Subcutaneous preadipocyte (primary cell): ENCODE data around the gene MXD4. TPM values are rescaled to one million over a fixed set of nuclear protein-coding genes. Genes with fewer than 3 reads are reported as not detected.

Experiments
- small RNA-seq: library from RNA; depleted of rRNA; stranded (forward); fragments of <200 nt; gene quantifications from one replicate; pipeline ENCODE3, GENCODE V24; 2012
- total RNA-seq: library from RNA; depleted of rRNA; stranded (reverse); fragments of >200 nt; gene quantifications from 2 replicates; pipeline ENCODE4 v1.2.3, GENCODE V29; 2012

The MXD4 gene, protein sequence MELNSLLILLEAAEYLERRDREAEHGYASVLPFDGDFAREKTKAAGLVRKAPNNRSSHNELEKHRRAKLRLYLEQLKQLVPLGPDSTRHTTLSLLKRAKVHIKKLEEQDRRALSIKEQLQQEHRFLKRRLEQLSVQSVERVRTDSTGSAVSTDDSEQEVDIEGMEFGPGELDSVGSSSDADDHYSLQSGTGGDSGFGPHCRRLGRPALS
- total RNA-seq, result 35.0 and 45.2 TPM in 2 replicates

DNA sequence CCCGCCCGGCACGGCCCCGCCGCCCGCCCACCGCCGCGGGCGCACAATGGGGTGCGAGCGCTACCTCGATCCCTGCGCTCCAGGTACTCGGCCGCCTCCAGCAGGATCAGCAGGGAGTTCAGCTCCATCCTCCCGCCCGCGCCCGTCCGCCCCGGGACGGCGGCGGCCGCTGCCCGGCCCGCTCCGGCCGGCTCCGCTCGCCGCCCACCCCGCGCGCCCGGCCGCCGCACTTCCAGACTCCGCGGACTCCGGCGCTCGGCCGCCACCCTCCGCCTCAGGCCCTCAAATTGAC is at the start of gene MXD4:
Gene MXD4 (minus strand): TSS at position 257 of the 292 bp plus-strand sequence. CDS start 129 bp downstream, at position 128.

DNA sequence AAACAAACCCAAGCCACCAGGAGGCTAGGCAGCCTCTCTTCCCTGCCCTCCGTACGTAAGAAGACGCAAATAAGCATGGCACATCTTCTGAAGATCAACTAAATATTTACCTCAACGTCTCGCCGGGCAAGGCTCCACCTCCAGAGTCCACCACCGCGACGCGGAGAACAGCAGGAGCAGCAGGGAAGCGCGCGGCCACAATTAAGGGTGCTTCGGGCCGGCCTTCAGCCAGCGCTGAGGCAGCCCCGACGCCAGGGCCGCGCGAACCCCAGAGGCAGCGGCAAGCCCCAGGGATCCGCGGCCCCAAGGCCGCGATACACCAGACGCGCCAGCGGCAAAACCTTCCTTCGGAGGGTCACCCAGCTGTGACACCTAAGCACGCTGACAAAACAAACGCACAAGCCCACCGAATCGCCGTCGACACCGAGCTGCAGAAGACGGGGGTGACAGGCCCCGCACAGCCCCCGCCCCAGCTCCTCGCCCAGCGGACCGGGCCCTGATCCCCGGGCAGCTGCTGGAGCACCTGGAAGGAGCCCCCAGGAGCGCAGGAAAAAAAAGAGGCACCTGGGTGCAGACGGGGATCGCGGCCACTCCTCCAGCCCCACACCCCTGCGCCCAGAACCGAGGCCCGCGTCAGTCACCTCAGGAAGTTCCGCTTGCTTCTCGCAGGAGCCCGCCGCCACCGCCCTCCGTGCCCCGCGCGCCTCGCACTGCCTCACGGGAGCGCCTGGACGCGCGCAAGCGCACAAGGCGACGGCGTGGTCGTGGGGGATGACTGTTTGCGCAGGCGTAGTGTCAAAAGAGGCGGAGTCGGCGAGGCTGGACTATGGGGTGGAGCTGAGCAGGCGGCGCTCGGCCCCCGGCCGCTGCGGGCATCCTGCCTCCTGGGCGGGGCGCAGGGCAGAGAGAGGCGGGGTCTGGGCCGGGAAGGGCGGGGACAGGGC is 20.2 kb downstream of the MXD4 start, which contains the start of the genes HAUS3 and POLN:
Gene HAUS3 (minus strand): TSS at position 712 of the 944 bp plus-strand sequence. CDS start 1,175 bp downstream, outside the sequence.
Gene POLN (minus strand): TSS at position 712 of the 944 bp plus-strand sequence. CDS start 12,890 bp downstream, outside the sequence.

Small RNA genes within 50 kb of the gene (small RNA-seq; reads per million reads assigned to genes)
- gene COX6B1P5, result not detected

Other genes with a start within 250 kb of the MXD4 start
- gene NAT8L, start 202.8 kb downstream of the MXD4 start, total RNA-seq, result under 0.01 TPM in 2 replicates
- 7.0 and 11.3 TPM in 2 replicates for gene HAUS3, start 20.0 kb downstream of the MXD4 start, total RNA-seq
- 2.2 and 3.5 TPM in 2 replicates for gene POLN, start 20.0 kb downstream of the MXD4 start, total RNA-seq
- 3.3 and 4.9 TPM in 2 replicates for gene ZFYVE28, start 156.5 kb upstream of the MXD4 start, total RNA-seq
- not detected in 2 replicates for gene CFAP99, start 156.8 kb upstream of the MXD4 start, total RNA-seq
- gene RNF4, start 207.0 kb upstream of the MXD4 start, total RNA-seq, result 55.9 and 57.3 TPM in 2 replicates